Lung (tissue), 12 donors: ENCODE data around the gene PHETA1. TPM values are rescaled to one million over a fixed set of nuclear protein-coding genes. Genes with fewer than 3 reads are reported as not detected.
A peak's percentile ranks its signal among the peaks of the same experiment; 100 is the strongest.

Experiments used
- ATAC-seq: fragments of 200-7000 bp; cut with Tn5 transposase; one replicate; pipeline ENCODE4 v1.9.1; 2020; ENCODE audit warnings: moderate number of reproducible peaks; ENCODE audit not compliant: insufficient read depth, low FRiP score
- DNase-seq, 3 donors: peaks; one replicate each; pipeline ENCODE4 v3.0.0-alpha.2; 2013 to 2017
- H3K27ac ChIP-seq, 2 donors: one replicate each; pipeline ENCODE4 v1.5.1; 2013; ENCODE audit warnings: mild to moderate bottlenecking in 2 of 2, moderate library complexity in 2 of 2, control low read depth in 1 of 2, inconsistent platforms in 1 of 2, low read depth in 1 of 2, low read length in 1 of 2
- H3K27me3 ChIP-seq, 3 donors: one replicate each; pipeline ENCODE4 v1.5.1; 2013; ENCODE audit warnings: low read length in 2 of 3; ENCODE audit not compliant: control insufficient read depth in 3 of 3, insufficient read depth in 3 of 3
- H3K36me3 ChIP-seq, 4 donors: one replicate each; pipeline ENCODE4 v1.5.1; 2013; ENCODE audit warnings: low read length in 4 of 4, mild to moderate bottlenecking in 1 of 4, moderate library complexity in 1 of 4; ENCODE audit not compliant: control insufficient read depth in 4 of 4, insufficient read depth in 4 of 4
- H3K4me1 ChIP-seq, 5 donors: one replicate each; pipeline ENCODE4 v1.5.1; 2013; ENCODE audit warnings: low read length in 5 of 5, mild to moderate bottlenecking in 2 of 5, moderate library complexity in 1 of 5; ENCODE audit not compliant: control insufficient read depth in 5 of 5, insufficient read depth in 5 of 5
- H3K4me3 ChIP-seq: one replicate; pipeline ENCODE4 v1.5.1; 2013; ENCODE audit warnings: mild to moderate bottlenecking, control low read depth, moderate library complexity
- H3K9ac ChIP-seq, 2 donors: one replicate each; pipeline ENCODE4 v1.5.1; 2013; ENCODE audit warnings: low read length in 2 of 2, control low read depth in 1 of 2; ENCODE audit not compliant: insufficient read depth in 1 of 2
- H3K9me3 ChIP-seq, 4 donors: one replicate each; pipeline ENCODE4 v1.5.1; 2013; ENCODE audit warnings: low read length in 3 of 4, mild to moderate bottlenecking in 1 of 4, moderate library complexity in 1 of 4; ENCODE audit not compliant: control insufficient read depth in 4 of 4, insufficient read depth in 3 of 4
- WGBS, 2 donors: extraction: QIAGEN DNeasy Blood & Tissue Kit; methylation state at CpG; one replicate each; pipeline ENCODE4 v1.1.7; 2013; 5-methylcytosine and 5-hydroxymethylcytosine counted together
- polyA plus RNA-seq, 2 donors: library from polyadenylated mRNA; stranded (reverse); fragments of 200-250 nt; gene quantifications; one replicate each; pipeline ENCODE4 v1.2.1, GENCODE V29; 2013
- total RNA-seq, 2 donors: library from RNA; depleted of rRNA in 1 of 2; stranded (reverse); fragments of >200 nt in 1 of 2; gene quantifications; one replicate each; pipeline ENCODE4 v1.2.1, GENCODE V29; 2014 to 2021
- TF ChIP-seq, protein P1 (sequence below): IDR thresholded peaks from 2 replicates; pipeline ENCODE4 v1.5.1; 2012; ENCODE audit warnings: mild to moderate bottlenecking; ENCODE audit errors: control extremely low read depth, extremely low read depth
- donor health status: control.
- donor health status: control.
- donor health status: Bipolar disorder and iron deficiency.
- donor health status: healthy.
- donor health status: DM: yes; HTN: yes; CAD: no.

Gene PHETA1
- total and polyA plus RNA-seq, 4 donors = 3.1 to 15.4 (median 13.2) TPM

DNA sequence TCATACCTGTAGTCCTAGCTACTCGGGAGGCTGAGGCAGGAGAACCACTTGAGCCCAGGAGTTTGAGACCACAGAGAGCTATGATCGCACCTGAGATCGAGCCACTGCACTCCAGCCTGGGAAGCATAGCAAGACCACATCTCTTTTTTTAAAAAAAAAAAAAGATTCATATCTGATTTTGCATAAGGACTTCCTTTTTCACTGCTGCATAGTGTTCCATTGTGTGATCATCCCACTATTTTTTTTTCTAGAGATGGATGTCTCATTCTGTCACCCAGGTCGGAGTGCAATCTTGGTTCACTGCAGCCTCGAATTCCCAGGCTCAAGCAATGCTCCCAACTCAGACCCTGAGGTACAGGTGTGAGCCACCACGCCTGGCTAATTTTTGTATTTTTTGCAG, 50.4 kb downstream of the PHETA1 start:
- Histone ChIP-seq H3K27me3 (peaks cover 0 to 4% (median 0%) of the 10 kb centered on the region in 3 donors), H3K4me1 (no peaks in the 10 kb centered on the region), H3K9ac (no peak overlapping the region), H3K9me3 (peaks cover 0 to 2% (median 0%) of the 10 kb centered on the region in 4 donors), H3K4me3 (no peak overlapping the region), H3K36me3 (no peaks in the 10 kb centered on the region), H3K27ac (no peak overlapping the region)
- no peak for DNase-seq
- WGBS, 2 donors = 88 to 93% methylated on average over 6 of the region's 6 CpGs
- TF ChIP-seq, protein P1, sequence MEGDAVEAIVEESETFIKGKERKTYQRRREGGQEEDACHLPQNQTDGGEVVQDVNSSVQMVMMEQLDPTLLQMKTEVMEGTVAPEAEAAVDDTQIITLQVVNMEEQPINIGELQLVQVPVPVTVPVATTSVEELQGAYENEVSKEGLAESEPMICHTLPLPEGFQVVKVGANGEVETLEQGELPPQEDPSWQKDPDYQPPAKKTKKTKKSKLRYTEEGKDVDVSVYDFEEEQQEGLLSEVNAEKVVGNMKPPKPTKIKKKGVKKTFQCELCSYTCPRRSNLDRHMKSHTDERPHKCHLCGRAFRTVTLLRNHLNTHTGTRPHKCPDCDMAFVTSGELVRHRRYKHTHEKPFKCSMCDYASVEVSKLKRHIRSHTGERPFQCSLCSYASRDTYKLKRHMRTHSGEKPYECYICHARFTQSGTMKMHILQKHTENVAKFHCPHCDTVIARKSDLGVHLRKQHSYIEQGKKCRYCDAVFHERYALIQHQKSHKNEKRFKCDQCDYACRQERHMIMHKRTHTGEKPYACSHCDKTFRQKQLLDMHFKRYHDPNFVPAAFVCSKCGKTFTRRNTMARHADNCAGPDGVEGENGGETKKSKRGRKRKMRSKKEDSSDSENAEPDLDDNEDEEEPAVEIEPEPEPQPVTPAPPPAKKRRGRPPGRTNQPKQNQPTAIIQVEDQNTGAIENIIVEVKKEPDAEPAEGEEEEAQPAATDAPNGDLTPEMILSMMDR = no peak
- no peak for ATAC-seq

- no peak overlapping the region for H3K4me3 ChIP-seq
- H3K9me3 ChIP-seq = peaks cover 0 to 2% (median 0%) of the 10 kb centered on the region in 4 donors
- peaks cover 0 to 4% (median 0%) of the 10 kb centered on the region in 3 donors for H3K27me3 ChIP-seq
- ATAC-seq (no peak), DNase-seq (no peak)
- H3K9ac ChIP-seq = no peak overlapping the region
- 75 to 77% methylated on average over 5 of the region's 5 CpGs for WGBS, 2 donors
- TF ChIP-seq, protein P1 = no peak
- H3K36me3 ChIP-seq = no peaks in the 10 kb centered on the region
- H3K4me1 ChIP-seq = no peaks in the 10 kb centered on the region
- no peak overlapping the region for H3K27ac ChIP-seq
These were observed 52.2 kb downstream of the PHETA1 start for GRCh38 chr12:111316671-111317070.

DNA sequence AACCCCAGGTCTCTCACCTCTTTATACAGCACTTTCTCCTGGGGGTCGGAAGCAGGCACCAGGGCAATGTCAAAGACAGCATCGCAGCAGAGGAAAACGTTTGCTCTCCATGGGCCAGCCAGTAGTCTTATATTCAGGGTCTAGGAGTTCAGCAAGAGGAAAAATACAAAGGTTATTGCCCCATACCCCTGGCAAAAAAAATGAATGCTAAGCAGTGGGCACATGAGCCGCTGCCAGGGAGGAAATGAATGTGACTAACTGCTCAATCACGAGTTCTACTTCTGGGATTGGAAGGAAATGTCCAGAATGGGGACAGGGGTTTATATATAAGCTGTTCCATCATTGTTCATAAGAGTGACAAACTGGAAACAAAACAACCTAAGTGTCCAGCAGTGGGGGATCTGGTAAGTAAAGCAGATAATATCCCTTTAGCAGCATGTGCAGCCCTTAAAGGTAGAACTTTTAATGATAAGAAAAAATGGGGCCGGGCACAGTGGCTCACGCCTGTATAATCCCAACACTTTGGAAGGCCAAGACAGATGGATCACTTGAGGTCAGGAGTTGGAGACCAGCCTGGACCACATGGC, 53.8 kb downstream of the PHETA1 start:
- no peak for ATAC-seq
- Histone ChIP-seq H3K4me1 (no peaks in the 10 kb centered on the region), H3K9ac (no peak overlapping the region), H3K4me3 (no peak overlapping the region), H3K9me3 (no peaks in the 10 kb centered on the region), H3K27ac (no peak overlapping the region), H3K36me3 (no peaks in the 10 kb centered on the region), H3K27me3 (peaks cover 0 to 4% (median 0%) of the 10 kb centered on the region in 3 donors)
- TF ChIP-seq, protein P1 = no peak
- 57 to 59% methylated on average over 7 of the region's 7 CpGs for WGBS, 2 donors
- no peak for DNase-seq

DNA sequence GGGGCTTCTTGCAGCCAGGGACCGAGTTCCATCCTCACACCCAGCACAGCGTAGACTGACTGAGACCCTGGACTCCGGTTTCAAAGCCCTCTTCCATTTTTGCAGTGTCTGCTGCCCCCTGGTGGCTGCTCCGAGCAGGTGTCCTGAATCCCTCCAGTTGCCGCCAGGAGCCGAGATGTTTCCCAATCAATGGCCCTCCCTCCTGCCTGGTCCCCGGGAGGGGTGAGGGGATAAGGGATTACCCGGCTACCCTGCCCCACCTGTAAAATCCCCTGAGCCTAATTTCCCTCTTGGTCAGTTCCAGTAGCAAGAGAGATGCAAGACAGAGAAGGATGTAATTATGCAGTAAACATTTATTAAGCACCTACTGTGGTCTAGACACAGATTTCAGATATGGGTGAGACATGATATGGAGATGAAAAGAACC, 55.0 kb downstream of the PHETA1 start:
- Histone ChIP-seq H3K36me3 (no peaks in the 10 kb centered on the region), H3K9ac (no peak overlapping the region), H3K27me3 (peaks cover 0 to 4% (median 0%) of the 10 kb centered on the region in 3 donors), H3K4me1 (no peaks in the 10 kb centered on the region), H3K27ac (no peak overlapping the region), H3K4me3 (no peak overlapping the region), H3K9me3 (no peaks in the 10 kb centered on the region)
- 2 to 3% methylated on average over 8 of the region's 8 CpGs for WGBS, 2 donors
- DNase-seq (peak; percentile 77 to 83 (median 81)), ATAC-seq (peak; percentile 77)
- TF ChIP-seq, protein P1 = peak; percentile 72
